NCI-H2227 (cell line): ENCODE data around the gene ZNF629.

Experiments
- DNase-seq: peaks from one replicate; lab custom pipeline; 2025; ENCODE audit not compliant: unreplicated experiment; lab: John Stamatoyannopoulos, UW

The ZNF629 gene

GRCh38 chr16:30748634-30749445 lies 38.2 kb downstream of the ZNF629 start:
- DNase-seq = peak; percentile 55

- peak; percentile 100 for DNase-seq
Measured at GRCh38 chr16:30747799-30748633, 39.0 kb downstream of the ZNF629 start, which contains the start of gene PHKG2. Gene PHKG2 (plus strand): TSS chr16:30748425. CDS start chr16:30748821, 396 bp downstream.

GRCh38 chr16:30747331-30747730 lies 39.7 kb downstream of the ZNF629 start:
- DNase-seq = no peak

DNA sequence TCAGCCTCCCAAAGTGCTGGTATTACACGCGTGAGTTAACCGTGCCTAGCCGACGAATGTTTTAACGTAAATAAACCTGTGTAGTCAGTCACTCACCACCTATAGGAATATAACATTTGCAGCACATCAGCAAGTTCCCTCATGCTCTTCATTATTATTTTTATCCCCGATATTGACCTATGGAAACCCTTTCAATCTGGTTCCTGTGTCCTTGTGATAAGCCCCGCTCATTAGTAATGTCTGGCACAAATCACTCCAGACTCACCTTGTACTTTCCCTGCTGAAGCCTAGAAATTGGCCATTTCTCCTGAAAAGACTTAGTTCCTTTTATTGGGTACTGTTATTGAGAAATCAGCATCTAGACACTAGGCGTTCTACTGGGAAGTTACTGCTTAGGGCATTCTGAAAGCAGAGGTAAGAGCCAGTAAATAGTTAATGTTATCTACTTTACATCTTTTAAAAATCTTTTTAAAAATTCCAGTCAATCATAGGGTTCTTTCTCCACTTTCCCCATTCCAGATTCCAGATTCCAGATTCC lies 40.3 kb downstream of the ZNF629 start:
- DNase-seq = no peak

GRCh38 chr16:30745082-30745481 lies 41.9 kb downstream of the ZNF629 start:
- no peak for DNase-seq

GRCh38 chr16:30744183-30744582 lies 42.8 kb downstream of the ZNF629 start:
- DNase-seq = no peak

GRCh38 chr16:30743716-30744115 lies 43.3 kb downstream of the ZNF629 start:
- DNase-seq = no peak

GRCh38 chr16:30741461-30741914 lies 45.5 kb downstream of the ZNF629 start:
- peak; percentile 59 for DNase-seq

DNA sequence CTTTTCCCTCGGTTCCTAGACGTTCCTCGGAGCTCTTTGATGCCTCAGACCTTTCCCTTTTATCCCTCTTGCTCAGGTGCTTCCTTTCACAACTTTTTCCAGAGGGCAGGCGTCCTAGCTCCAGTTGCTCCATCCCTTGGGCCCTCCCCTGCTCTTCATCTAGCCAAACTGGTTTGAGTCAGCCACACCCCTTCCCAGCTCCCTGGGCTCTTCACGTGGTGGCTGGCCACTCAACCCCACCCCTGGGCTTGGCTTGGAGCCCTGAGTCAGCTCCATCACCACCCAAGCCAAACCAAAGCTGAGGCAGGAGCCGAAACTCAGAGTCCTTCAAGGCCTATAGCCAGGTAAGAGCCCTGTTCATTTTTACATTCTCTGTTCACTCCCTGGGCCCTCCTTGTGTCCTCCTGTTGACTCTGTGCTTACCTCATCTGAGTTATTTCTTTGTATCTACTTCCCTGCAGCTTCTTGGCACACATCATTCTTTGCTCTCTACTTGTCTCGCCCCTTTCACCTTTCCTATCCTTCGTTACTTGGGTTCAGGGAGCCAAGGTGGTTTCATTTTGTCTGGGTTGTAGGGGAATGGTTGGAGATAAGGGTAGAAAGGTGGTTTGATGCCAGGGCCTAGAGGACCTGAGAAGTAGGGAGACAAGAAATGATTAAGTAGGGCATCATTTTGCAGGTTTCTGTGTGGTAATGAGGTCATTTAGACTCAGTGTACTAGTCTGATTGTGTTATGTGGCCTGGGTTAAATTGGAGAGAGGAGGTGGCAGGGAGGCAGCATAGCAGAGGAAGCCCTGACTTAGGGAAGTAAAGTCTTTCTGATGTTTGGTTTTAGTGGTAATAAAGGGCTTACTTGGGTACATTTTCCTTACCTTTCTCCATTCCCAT lies 46.4 kb downstream of the ZNF629 start:
- no peak for DNase-seq

DNA sequence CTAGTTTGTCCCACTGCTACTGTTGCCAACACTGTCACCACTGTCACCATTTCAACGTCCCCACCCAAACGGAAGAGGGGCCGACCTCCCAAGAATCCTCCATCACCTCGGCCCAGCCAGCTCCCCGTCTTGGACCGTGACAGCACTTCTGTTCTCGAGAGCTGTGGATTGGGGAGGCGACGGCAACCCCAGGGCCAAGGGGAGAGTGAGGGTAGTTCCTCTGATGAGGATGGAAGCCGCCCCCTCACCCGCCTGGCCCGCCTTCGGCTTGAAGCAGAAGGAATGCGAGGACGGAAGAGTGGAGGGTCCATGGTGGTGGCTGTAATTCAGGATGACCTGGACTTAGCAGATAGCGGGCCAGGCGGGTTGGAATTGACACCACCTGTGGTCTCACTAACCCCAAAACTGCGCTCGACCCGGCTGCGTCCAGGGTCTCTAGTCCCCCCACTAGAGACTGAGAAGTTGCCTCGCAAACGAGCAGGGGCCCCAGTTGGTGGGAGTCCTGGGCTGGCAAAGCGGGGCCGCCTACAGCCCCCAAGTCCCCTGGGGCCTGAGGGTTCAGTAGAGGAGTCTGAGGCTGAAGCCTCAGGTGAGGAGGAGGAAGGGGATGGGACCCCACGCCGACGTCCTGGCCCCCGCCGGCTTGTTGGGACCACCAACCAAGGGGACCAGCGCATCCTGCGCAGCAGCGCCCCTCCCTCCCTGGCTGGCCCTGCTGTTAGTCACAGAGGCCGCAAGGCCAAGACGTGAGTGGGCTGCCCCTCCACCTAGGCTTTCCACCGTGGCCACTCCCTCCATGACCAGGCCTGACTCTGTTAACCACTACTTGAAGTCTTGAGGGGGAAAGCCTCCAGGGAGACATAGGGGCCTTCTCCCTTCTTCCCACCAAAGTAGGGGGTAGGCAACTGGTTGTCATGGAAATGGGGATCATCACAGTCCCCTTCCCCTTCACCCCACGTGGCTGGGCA lies 47.7 kb downstream of the ZNF629 start:
- no peak for DNase-seq

GRCh38 chr16:30737794-30738648 lies 49.0 kb downstream of the ZNF629 start:
- no peak for DNase-seq

- no peak for DNase-seq
Measured at GRCh38 chr16:30736995-30737793, 49.8 kb downstream of the ZNF629 start.

DNA sequence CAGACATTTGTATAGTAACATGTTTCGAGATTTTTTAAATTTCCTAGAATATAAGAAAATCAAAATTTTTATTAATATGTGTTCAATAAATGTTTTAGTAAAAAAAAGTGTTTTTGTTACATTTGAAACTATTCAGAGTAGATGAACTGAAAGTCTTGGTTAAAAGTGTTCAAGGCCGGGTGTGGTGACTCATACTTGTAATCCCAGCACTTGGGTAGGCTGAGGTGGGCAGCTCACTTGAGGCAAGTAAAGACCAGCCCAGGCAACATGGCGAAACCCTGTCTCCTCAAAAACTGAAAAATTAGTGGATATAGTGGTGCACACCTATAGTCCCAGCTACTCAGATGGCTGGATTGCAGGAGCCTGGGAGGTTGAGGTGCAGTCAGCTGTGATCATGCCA lies 55.6 kb downstream of the ZNF629 start:
- DNase-seq = no peak

GRCh38 chr16:30728899-30729672 lies 57.9 kb downstream of the ZNF629 start:
- no peak for DNase-seq
